OCI-M1 (cell line): ENCODE results near the gene MYH7.
A peak's percentile ranks its signal among the peaks of the same experiment; 100 is the strongest.

Experiments
- DNase-seq: peaks from one replicate; lab custom pipeline; 2025; lab: John Stamatoyannopoulos, UW

Gene MYH7

GRCh38 chr14:23435543-23436326 is at the start of gene MYH7:
TSS of gene MYH7 (minus strand) at chr14:23435660. CDS start at chr14:23433732, 1,928 bp downstream.
- no peak for DNase-seq

- peak; percentile 13 for DNase-seq
These were observed 47.9 kb upstream of the MYH7 start for GRCh38 chr14:23483236-23483854.

DNA sequence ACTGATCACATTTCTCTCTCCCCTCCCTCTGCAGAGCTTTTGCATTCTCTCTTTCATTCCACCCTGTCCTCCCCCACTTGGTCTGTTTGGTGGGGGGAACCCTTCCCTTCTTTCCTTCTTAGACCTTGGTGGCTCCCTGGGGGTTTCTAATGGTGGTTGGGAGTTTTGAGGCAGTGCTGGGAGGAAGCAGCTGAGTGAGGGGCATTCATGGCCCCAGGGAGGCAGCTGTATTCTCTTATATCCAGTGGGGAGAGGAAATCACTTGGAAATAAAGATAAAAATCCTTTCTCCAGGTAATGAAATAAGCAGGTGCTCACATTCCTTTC is 47.3 kb upstream of the MYH7 start:
- DNase-seq, result no peak

DNA sequence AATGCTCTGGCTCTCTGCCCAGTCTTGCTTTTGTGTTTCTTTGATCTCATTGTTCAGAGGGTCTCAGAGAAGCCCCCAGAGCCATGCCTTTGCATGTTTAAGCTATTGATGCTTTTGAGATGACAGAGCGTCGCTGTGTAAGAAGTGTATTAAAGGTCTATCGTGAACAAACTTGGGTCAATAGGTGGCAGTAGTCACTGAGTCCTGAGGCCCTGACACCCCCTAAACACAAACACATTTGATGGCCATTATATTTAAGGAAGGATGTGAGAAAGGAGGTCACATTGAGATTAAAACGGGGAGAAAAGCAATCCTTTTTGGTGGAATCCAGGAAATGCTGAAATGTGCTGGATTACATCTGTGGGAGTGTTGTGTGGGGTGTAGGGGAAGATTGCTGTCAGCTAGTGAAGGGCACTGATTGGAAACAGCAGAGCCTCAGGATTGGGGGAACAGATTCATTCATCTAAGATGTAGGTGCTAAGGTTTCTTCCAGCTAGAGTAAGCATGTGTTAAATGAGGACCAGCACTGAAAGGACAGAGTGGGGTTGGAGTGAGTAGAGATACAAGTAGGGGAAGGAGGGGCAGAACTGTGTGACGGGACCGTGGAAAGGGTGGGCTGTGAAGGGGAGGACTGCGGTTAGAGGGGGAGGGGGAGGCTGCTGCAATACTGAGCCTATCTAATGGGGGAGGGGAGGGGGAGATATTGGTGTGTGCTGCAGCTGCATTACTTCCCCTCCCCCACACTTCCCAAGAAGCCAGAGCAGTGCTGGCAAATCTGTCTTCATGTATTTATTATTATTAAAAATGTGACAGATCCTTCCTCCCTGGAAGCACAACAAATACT is 46.7 kb upstream of the MYH7 start:
- DNase-seq, result no peak

GRCh38 chr14:23481362-23481970 is 46.0 kb upstream of the MYH7 start:
- peak; percentile 22 for DNase-seq

GRCh38 chr14:23478109-23478759 is 42.8 kb upstream of the MYH7 start:
- DNase-seq, result peak; percentile 77

DNA sequence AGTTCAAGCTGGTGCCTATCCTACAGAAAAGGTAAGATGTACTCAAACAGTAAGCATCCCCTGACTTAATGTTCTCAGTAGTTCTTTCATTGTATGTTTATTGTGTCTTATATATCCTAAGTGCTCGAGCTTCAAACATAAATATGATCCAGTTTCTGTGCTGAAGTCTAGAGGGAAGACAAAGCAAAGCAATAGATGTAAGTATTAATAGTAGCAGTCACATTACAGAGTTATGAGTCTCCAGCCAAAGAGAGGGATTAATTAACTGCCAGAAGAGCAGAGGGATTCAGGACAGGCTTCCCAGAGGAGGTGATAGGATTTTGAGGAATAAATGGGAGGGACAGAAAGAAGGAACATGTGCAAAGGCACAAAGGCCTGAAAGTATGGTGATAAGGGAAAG is 35.5 kb upstream of the MYH7 start:
- no peak for DNase-seq

DNA sequence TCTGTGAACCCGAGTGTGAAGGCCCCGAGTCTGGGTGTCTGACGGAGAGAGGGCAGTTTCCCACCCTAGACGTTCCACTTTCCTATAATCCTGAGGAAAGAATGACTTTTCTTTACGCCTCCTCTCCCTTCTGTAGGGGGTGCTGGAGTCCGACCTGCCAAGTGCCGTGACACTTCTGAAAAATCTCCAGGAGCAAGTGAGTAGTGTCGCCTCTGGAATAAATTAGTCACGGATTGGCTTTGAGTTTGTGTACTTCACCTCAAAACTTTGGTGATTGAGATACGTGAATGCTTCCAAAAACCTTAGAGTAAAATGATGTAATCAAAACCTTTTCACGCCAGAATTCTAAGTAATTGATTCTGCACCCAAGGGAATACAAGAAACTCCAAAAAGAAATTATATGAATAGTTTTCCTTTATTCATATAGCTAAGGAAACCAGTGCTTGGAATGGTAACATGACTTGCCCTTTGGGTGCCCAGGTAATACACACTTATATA is 34.5 kb upstream of the MYH7 start:
- DNase-seq, result no peak

GRCh38 chr14:23469127-23469905 is 33.9 kb upstream of the MYH7 start, which contains the start of gene NGDN:
TSS of gene NGDN (plus strand) at chr14:23469703. CDS start at chr14:23469716, 13 bp downstream.
- DNase-seq, result peak; percentile 99

GRCh38 chr14:23468704-23469126 is 33.3 kb upstream of the MYH7 start:
- peak; percentile 48 for DNase-seq

DNA sequence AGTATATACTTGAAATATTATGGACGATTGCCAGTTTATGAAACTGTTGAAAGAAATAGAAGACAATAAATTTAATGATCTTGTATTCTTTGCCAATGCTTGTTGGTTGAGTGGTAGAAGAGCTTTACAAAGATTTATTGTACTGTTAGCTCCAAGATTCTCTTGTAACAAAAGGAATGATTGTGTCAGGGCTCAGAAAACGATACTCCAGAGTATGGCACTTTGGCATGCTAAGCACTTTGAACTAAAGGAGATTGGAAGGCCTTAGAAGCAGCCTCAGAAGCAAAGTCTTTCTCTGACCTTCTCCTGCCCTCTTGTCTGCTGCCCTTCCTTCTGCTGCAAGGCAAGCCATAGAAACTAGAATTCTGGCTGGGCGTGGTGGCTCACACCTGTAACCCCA is 29.8 kb upstream of the MYH7 start:
- DNase-seq, result no peak

DNA sequence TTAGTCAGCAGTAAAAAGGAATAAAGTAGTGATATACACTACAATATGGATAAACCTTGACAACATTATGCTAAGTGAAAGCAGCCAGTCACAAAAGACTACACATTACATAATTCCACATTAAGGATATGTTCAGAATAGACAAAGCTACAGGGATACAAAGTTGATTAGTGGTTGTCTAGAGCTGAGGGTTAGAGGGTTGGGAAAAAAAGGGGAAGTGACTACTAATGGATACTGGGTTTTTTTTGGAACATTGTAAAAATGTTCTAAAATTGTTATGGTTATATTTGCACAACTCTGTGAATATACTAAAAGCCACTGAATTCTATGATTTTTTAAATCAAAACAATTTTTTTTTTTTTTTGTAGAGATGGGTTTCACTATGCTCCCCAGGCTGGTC is 29.2 kb upstream of the MYH7 start:
- DNase-seq, result no peak

GRCh38 chr14:23460960-23461359 is 25.5 kb upstream of the MYH7 start:
- no peak for DNase-seq

- no peak for DNase-seq
These were observed 22.4 kb upstream of the MYH7 start for GRCh38 chr14:23457587-23458445.

DNA sequence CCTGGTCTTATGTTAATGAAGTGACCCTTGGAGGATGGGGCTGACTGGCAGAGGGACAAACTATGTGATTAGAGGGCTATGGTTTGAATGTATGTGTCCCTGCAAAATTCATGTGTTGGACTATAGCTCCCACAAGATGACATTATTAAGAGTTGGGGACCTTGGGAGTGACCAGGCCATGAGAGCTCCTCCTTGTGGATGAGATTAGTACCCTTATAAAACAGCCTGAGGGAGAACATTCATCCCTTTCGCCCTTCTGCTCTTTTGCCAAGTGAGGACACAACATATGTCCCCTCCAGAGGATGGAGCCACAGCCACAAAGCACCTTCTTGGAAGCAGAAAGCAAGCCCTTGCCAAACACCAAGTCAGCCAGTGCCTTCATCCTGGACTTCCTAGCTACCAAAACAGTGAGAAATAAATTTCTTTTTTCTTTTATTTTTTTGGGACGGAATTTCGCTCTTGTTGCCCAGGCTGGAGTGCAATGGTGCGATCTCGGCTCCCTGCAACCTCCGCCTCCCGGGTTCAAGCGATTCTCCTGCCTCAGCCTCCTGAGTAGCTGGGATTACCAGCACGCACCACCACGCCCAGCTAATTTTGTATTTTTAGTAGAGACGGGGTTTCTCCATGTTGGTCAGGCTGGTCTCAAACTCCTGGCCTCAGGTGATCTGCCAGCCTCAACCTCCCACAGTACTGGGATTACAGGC is 21.6 kb upstream of the MYH7 start:
- DNase-seq, result peak; percentile 10

- peak; percentile 92 for DNase-seq
These were observed 19.0 kb upstream of the MYH7 start for GRCh38 chr14:23454445-23454856.

DNA sequence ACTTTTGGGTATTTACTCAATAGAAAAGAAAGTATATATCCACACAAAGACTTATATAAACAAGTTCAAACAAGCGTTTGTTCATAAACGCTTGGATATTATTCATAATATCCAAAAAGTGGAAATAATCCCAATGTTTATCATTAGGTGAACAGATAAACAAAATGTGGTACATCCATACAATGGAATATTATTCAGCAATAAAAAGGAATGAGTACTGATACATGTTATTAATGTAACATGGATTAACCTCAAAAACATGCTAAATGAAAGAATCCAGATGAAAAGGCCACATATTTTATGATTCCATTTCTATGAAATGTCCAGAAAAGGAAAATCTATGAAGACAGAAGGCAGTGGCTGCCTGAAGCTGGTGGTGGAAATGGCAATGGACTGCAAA is 16.8 kb upstream of the MYH7 start:
- no peak for DNase-seq

- DNase-seq, result no peak
These were observed 14.9 kb upstream of the MYH7 start for GRCh38 chr14:23450379-23450778.

GRCh38 chr14:23449314-23449713 is 13.9 kb upstream of the MYH7 start:
- no peak for DNase-seq
